Thoracic aorta (tissue), 2 donors: ENCODE measurements around the gene MACROD1. TPM values are rescaled to one million over a fixed set of nuclear protein-coding genes. Genes with fewer than 3 reads are reported as not detected.

Source experiments
- ATAC-seq: fragments of 150-250 bp; one replicate; pipeline ENCODE4 v1.8.0; 2017; ENCODE audit warnings: low read depth; ENCODE audit not compliant: insufficient number of reproducible peaks, low FRiP score
- DNase-seq: peaks from one replicate; pipeline ENCODE4 v3.0.0-alpha.2; 2020; ENCODE audit warnings: low spot score
- H3K27ac ChIP-seq, 2 donors: fragments of 200-600 bp; sonication (generic); 1 replicate in 1 of 2; 2 replicates in 1 of 2; pipeline ENCODE4 v1.5.1; 2016; ENCODE audit warnings: mild to moderate bottlenecking in 2 of 2, moderate library complexity in 2 of 2
- H3K27me3 ChIP-seq: fragments of 200-600 bp; sonication (generic); replicated peaks from 2 replicates; pipeline ENCODE4 v1.6.0; 2016; ENCODE audit warnings: mild to moderate bottlenecking; ENCODE audit not compliant: insufficient read depth
- H3K36me3 ChIP-seq: fragments of 200-600 bp; sonication (generic); one replicate; pipeline ENCODE4 v1.5.1; 2016
- H3K4me1 ChIP-seq, 2 donors: fragments of 200-600 bp; sonication (generic); 1 replicate in 1 of 2; 2 replicates in 1 of 2; pipeline versions ENCODE4 v1.5.1 to v1.6.0; 2016; ENCODE audit warnings: low read depth in 2 of 2, mild to moderate bottlenecking in 1 of 2; ENCODE audit not compliant: control insufficient read depth in 1 of 2
- H3K4me3 ChIP-seq: fragments of 200-600 bp; sonication (generic); 2 replicates; pipeline ENCODE4 v1.5.1; 2016; ENCODE audit warnings: mild to moderate bottlenecking
- H3K9me3 ChIP-seq: fragments of 200-600 bp; sonication (generic); 2 replicates; pipeline ENCODE4 v1.5.1; 2016
- CTCF ChIP-seq: fragments of 200-600 bp; sonication (generic); IDR thresholded peaks from one replicate; pipeline ENCODE4 v1.5.1; 2019; ENCODE audit warnings: antibody characterized with exemption
- total RNA-seq, 2 donors: library from RNA; depleted of rRNA; stranded (reverse); fragments of >200 nt; gene quantifications; one replicate each; pipeline versions ENCODE4 v1.1.0 to v1.2.3, GENCODE V29; 2016

The MACROD1 gene
- 10 to 100 TPM; 15.8 to 17.6 TPM for total RNA-seq

GRCh38 chr11:64165842-64166635, at the start of gene MACROD1:
Gene MACROD1 (minus strand): TSS chr11:64166113. CDS start chr11:64165994, 119 bp downstream.
- Histone ChIP-seq H3K27me3 (no peaks in the 10 kb centered on the region), H3K4me3 (peak within 1 kb of the TSS; percentile 85), H3K27ac (peak within 1 kb of the TSS; percentile 50), H3K4me1 (peaks cover 0 to 21% of the 10 kb centered on the region in 2 donors), H3K9me3 (no peaks in the 10 kb centered on the region), H3K36me3 (no peaks in the 10 kb centered on the region)
- TF ChIP-seq CTCF, result no peak
- ATAC-seq (peak; percentile 60), DNase-seq (peak; percentile 61)

GRCh38 chr11:64211181-64211872, 45.4 kb upstream of the MACROD1 start:
- H3K4me3 ChIP-seq, result no peak overlapping the region

GRCh38 chr11:64210301-64211020, 44.5 kb upstream of the MACROD1 start:
- TF ChIP-seq CTCF, result no peak
- Histone ChIP-seq H3K9me3 (no peaks in the 10 kb centered on the region), H3K4me3 (no peak overlapping the region), H3K27me3 (no peaks in the 10 kb centered on the region), H3K36me3 (no peaks in the 10 kb centered on the region), H3K27ac (no peak overlapping the region), H3K4me1 (no peaks in the 10 kb centered on the region)
- no peak for DNase-seq
- ATAC-seq, result no peak

More at GRCh38 chr11:64211181-64211872, 45.4 kb upstream of the MACROD1 start:
- H3K27me3 ChIP-seq, result no peaks in the 10 kb centered on the region
- H3K4me1 ChIP-seq, result no peaks in the 10 kb centered on the region
- H3K9me3 ChIP-seq, result no peaks in the 10 kb centered on the region
- no peak for TF ChIP-seq CTCF
- DNase-seq, result no peak
- ATAC-seq, result no peak
- H3K36me3 ChIP-seq, result no peaks in the 10 kb centered on the region
- H3K27ac ChIP-seq, result no peak overlapping the region

- ATAC-seq (no peak), DNase-seq (no peak)
- no peak overlapping the region for H3K4me3 ChIP-seq
- H3K4me1 ChIP-seq, result no peaks in the 10 kb centered on the region
- H3K36me3 ChIP-seq, result no peaks in the 10 kb centered on the region
- no peak for TF ChIP-seq CTCF
- H3K9me3 ChIP-seq, result no peaks in the 10 kb centered on the region
- H3K27me3 ChIP-seq, result no peaks in the 10 kb centered on the region
- H3K27ac ChIP-seq, result no peak overlapping the region
Measured at GRCh38 chr11:64209563-64209843, 43.6 kb upstream of the MACROD1 start.
